ENCODE data around the gene LPXN.

LPXN gene

DNA sequence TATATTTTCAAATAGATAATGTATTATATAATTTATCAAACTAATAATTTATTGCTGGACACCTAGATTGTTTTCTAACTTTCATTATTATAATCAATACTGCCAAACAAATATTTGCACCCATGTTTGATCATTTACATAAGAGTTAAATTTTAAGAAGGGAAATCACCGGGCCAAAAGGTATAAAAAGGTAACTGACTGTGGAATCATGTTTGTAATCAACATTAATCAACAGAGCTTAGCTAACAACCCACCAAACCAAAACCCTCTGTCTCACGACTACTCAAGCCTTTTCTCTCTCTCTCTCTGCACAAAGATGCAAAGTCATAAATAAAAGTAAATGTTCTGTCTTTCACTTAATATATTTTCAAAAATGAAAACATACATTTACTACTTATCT lies 14.8 kb downstream of the LPXN start:
- Histone ChIP-seq H3K27me3 (ENCODE audit: insufficient read depth, low read depth, severe bottlenecking) (no peaks in the 10 kb centered on the region), H3K9me3 (ENCODE audit: severe bottlenecking) (no peaks in the 10 kb centered on the region), H3K27ac (no peak overlapping the region), H3K36me3 (no peaks in the 10 kb centered on the region), H3K4me3 (ENCODE audit: low read depth, low read length) (no peak overlapping the region)
- DNase-seq = no peak
- TF ChIP-seq, protein P1, sequence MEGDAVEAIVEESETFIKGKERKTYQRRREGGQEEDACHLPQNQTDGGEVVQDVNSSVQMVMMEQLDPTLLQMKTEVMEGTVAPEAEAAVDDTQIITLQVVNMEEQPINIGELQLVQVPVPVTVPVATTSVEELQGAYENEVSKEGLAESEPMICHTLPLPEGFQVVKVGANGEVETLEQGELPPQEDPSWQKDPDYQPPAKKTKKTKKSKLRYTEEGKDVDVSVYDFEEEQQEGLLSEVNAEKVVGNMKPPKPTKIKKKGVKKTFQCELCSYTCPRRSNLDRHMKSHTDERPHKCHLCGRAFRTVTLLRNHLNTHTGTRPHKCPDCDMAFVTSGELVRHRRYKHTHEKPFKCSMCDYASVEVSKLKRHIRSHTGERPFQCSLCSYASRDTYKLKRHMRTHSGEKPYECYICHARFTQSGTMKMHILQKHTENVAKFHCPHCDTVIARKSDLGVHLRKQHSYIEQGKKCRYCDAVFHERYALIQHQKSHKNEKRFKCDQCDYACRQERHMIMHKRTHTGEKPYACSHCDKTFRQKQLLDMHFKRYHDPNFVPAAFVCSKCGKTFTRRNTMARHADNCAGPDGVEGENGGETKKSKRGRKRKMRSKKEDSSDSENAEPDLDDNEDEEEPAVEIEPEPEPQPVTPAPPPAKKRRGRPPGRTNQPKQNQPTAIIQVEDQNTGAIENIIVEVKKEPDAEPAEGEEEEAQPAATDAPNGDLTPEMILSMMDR (IDR thresholded peaks at IDR 0.05; ENCODE audit: low read depth, low read length) = no peak

DNA sequence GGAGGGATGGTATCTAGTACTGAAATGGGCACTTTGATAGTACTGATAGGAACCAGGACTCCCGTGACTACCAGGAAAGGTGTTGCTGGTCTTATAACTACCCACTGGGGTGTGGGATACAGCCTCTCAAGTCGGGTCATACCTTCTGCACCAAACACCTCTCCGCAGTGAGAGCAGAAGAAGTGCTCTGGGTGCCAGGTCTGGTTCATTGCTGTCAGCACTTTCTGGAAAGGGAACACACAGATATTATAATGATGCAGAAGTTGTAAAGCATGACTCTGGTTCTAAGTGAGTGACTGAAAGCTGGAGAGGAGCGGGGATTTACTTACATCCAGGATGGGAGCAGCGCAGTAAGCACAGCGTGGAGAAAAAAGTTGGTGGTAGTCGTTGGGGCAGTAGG lies 26.0 kb downstream of the LPXN start:
- Histone ChIP-seq H3K36me3 (no peaks in the 10 kb centered on the region), H3K27me3 (ENCODE audit: insufficient read depth, low read depth, severe bottlenecking) (no peaks in the 10 kb centered on the region), H3K9me3 (ENCODE audit: severe bottlenecking) (no peaks in the 10 kb centered on the region), H3K27ac (no peak overlapping the region), H3K4me3 (ENCODE audit: low read depth, low read length) (no peak overlapping the region)
- TF ChIP-seq, protein P1 (IDR thresholded peaks at IDR 0.05; ENCODE audit: low read depth, low read length) = no peak
- DNase-seq = no peak

DNA sequence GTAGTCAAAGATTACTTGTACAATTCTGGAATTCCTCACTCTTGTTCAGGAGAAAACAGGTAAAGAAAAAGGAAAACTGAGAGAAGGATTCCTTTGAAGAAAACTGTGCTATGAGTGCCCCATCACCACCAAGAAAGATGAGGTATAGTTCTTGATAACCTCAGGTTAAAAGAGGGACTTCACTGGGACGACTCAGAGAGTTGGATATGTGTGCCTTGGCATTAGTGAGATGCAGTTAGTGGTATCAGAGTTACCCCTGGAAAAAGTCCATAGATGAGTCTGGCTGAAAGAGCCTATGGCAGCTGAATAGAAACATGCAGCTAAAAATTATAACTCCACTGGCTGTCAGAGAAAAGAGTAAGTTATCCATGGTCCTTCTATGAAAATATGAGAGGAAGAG lies 28.8 kb downstream of the LPXN start:
- no peak overlapping the region for H3K27ac ChIP-seq
- no peak for DNase-seq
- H3K36me3 ChIP-seq = no peaks in the 10 kb centered on the region
- TF ChIP-seq, protein P1 (IDR thresholded peaks at IDR 0.05; ENCODE audit: low read depth, low read length) = no peak
- H3K4me3 ChIP-seq (ENCODE audit: low read depth, low read length) = no peak overlapping the region
- no peaks in the 10 kb centered on the region for H3K27me3 ChIP-seq (ENCODE audit: insufficient read depth, low read depth, severe bottlenecking)
- H3K9me3 ChIP-seq (ENCODE audit: severe bottlenecking) = no peaks in the 10 kb centered on the region

DNA sequence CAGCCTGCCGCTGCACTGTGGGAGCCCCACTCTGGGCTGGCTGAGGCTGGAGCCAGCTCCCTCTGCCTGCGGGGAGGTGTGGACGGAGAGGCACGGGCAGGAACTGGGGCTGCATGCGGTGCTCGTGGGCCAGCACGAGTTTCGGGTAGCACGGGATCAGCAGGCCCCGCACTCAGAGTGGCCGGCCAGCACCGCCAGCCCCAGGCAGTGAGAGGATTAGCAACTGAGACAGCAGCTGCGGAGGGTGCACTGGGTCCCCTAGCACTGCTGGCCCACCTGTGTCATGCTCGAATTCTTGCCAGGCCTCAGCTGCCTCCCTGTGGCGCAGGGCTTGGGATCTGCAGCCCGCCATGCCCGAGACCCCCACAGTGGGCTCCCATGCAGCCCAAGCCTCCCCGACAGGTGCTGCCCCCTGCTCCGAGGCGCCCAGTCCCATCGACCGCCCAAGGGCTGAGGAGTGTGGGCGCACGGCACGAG lies 43.8 kb downstream of the LPXN start:
- TF ChIP-seq, protein P1 (IDR thresholded peaks at IDR 0.05; ENCODE audit: low read depth, low read length) = no peak
- Histone ChIP-seq H3K36me3 (no peaks in the 10 kb centered on the region), H3K27me3 (ENCODE audit: insufficient read depth, low read depth, severe bottlenecking) (no peaks in the 10 kb centered on the region), H3K4me3 (ENCODE audit: low read depth, low read length) (no peak overlapping the region), H3K27ac (no peak overlapping the region), H3K9me3 (ENCODE audit: severe bottlenecking) (peaks cover 5% of the 10 kb centered on the region)
- no peak for DNase-seq

- H3K27ac ChIP-seq = no peak overlapping the region
- H3K36me3 ChIP-seq = no peaks in the 10 kb centered on the region
- no peak for DNase-seq
- H3K4me3 ChIP-seq (ENCODE audit: low read depth, low read length) = no peak overlapping the region
- peaks cover 8% of the 10 kb centered on the region for H3K27me3 ChIP-seq (ENCODE audit: insufficient read depth, low read depth, severe bottlenecking)
- H3K9me3 ChIP-seq (ENCODE audit: severe bottlenecking) = peaks cover 5% of the 10 kb centered on the region
- TF ChIP-seq, protein P1 (IDR thresholded peaks at IDR 0.05; ENCODE audit: low read depth, low read length) = no peak
Measured at GRCh38 chr11:58530236-58530635, 45.4 kb downstream of the LPXN start.

GRCh38 chr11:58527429-58527828 lies 48.2 kb downstream of the LPXN start:
- Histone ChIP-seq H3K36me3 (no peaks in the 10 kb centered on the region), H3K27ac (no peak overlapping the region), H3K4me3 (ENCODE audit: low read depth, low read length) (no peak overlapping the region), H3K9me3 (ENCODE audit: severe bottlenecking) (peaks cover 5% of the 10 kb centered on the region), H3K27me3 (ENCODE audit: insufficient read depth, low read depth, severe bottlenecking) (peaks cover 24% of the 10 kb centered on the region)
- no peak for DNase-seq
- TF ChIP-seq, protein P1 (IDR thresholded peaks at IDR 0.05; ENCODE audit: low read depth, low read length) = no peak
